Embryonic facial prominence (tissue), 1 donor: ENCODE data around the gene NXPH2.
"Not testable (repeated sequence)": the region's sequence is repeated elsewhere in the genome, so short reads cannot be mapped to it uniquely, and the experiment has no call there.

Experiments
- DNase-seq: peaks from one replicate; pipeline ENCODE4 v3.0.0-alpha.2; 2016; ENCODE audit errors: extremely low spot score

Gene NXPH2

GRCh38 chr2:138757384-138757783 is 22.8 kb downstream of the NXPH2 start:
- no peak for DNase-seq

- no peak for DNase-seq
Observed at GRCh38 chr2:138752197-138752956, 27.8 kb downstream of the NXPH2 start.

GRCh38 chr2:138744713-138745112 is 35.5 kb downstream of the NXPH2 start:
- DNase-seq = no peak

GRCh38 chr2:138742441-138743057 is 37.6 kb downstream of the NXPH2 start:
- DNase-seq = no peak

- DNase-seq = no peak
Observed at GRCh38 chr2:138741851-138742250, 38.3 kb downstream of the NXPH2 start.

- DNase-seq = not testable (repeated sequence)
Observed at GRCh38 chr2:138737009-138737554, 43.1 kb downstream of the NXPH2 start.

- DNase-seq = no peak
Observed at GRCh38 chr2:138732651-138733050, 47.5 kb downstream of the NXPH2 start.

- no peak for DNase-seq
Observed at GRCh38 chr2:138730497-138731030, 49.6 kb downstream of the NXPH2 start.

GRCh38 chr2:138727956-138728355 is 52.2 kb downstream of the NXPH2 start:
- no peak for DNase-seq

- DNase-seq = no peak
Observed at GRCh38 chr2:138726681-138727080, 53.5 kb downstream of the NXPH2 start.

GRCh38 chr2:138724729-138725459 is 55.3 kb downstream of the NXPH2 start:
- DNase-seq = no peak

- no peak for DNase-seq
Observed at GRCh38 chr2:138724327-138724726, 55.9 kb downstream of the NXPH2 start.

GRCh38 chr2:138723196-138723987 is 56.8 kb downstream of the NXPH2 start:
- DNase-seq = no peak

GRCh38 chr2:138722316-138722715 is 57.9 kb downstream of the NXPH2 start:
- DNase-seq = no peak

- DNase-seq = no peak
Observed at GRCh38 chr2:138720035-138720838, 60.0 kb downstream of the NXPH2 start.

- DNase-seq = no peak
Observed at GRCh38 chr2:138718405-138718804, 61.8 kb downstream of the NXPH2 start.

GRCh38 chr2:138716183-138716582 is 64.0 kb downstream of the NXPH2 start:
- DNase-seq = no peak

GRCh38 chr2:138713504-138713903 is 66.7 kb downstream of the NXPH2 start:
- DNase-seq = no peak

- DNase-seq = no peak
Observed at GRCh38 chr2:138713069-138713496, 67.1 kb downstream of the NXPH2 start.

GRCh38 chr2:138712212-138712979 is 67.8 kb downstream of the NXPH2 start:
- DNase-seq = no peak
